ENCODE measurements around the gene EARS2.

EARS2 gene

DNA sequence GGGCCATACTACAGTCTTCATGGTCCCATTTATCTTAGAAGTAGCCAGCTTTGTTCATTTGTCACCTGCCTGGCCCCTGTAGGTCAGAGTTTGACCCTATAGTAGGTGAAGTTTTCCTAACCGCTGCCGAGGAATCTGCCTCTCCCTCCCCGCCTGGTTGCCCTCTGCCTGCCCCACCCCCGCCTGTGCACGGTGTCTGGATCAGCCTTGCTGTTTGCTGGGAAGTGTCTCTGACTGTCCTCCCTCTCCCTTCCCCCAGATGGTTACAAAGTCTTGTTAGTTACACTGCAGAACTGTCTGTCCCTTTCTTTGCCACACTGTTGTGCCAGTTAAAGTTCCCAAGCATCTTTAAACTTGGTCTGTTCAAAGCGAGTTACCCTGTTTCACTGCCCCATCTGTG is 6.0 kb upstream of the EARS2 start:
- Histone ChIP-seq H3K27ac (ENCODE audit: low read depth, low read length, poor library complexity, severe bottlenecking) (no peak overlapping the region), H3K79me2 (ENCODE audit: insufficient read depth, low read length) (peaks cover 15% of the 10 kb centered on the region), H3K4me3 (ENCODE audit: low read depth, low read length, poor library complexity, severe bottlenecking) (no peak overlapping the region), H2AFZ (ENCODE audit: low read length) (no peak overlapping the region), H3K9me2 (ENCODE audit: low read depth, low read length) (no peaks in the 10 kb centered on the region), H3F3A (ENCODE audit: insufficient read depth, low read length) (no peaks in the 10 kb centered on the region), H3K4me1 (ENCODE audit: insufficient read depth, low read length, severe bottlenecking) (peaks cover 12% of the 10 kb centered on the region), H3K9ac (ENCODE audit: low read length) (no peak overlapping the region), H3K4me2 (ENCODE audit: low read length) (no peak overlapping the region), H3K27me3 (ENCODE audit: insufficient read depth, low read length) (no peaks in the 10 kb centered on the region), H3K9me3 (ENCODE audit: low read length) (no peaks in the 10 kb centered on the region), H4K20me1 (ENCODE audit: insufficient read depth, low read length) (no peaks in the 10 kb centered on the region), H3K36me3 (ENCODE audit: insufficient read depth, low read length) (peaks cover 92% of the 10 kb centered on the region)
- TF ChIP-seq, protein P1, sequence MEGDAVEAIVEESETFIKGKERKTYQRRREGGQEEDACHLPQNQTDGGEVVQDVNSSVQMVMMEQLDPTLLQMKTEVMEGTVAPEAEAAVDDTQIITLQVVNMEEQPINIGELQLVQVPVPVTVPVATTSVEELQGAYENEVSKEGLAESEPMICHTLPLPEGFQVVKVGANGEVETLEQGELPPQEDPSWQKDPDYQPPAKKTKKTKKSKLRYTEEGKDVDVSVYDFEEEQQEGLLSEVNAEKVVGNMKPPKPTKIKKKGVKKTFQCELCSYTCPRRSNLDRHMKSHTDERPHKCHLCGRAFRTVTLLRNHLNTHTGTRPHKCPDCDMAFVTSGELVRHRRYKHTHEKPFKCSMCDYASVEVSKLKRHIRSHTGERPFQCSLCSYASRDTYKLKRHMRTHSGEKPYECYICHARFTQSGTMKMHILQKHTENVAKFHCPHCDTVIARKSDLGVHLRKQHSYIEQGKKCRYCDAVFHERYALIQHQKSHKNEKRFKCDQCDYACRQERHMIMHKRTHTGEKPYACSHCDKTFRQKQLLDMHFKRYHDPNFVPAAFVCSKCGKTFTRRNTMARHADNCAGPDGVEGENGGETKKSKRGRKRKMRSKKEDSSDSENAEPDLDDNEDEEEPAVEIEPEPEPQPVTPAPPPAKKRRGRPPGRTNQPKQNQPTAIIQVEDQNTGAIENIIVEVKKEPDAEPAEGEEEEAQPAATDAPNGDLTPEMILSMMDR (IDR thresholded peaks at IDR 0.05; ENCODE audit: low read length): no peak
- no peak for TF ChIP-seq EZH2 (IDR thresholded peaks at IDR 0.05; ENCODE audit: borderline replicate concordance, low read length)

DNA sequence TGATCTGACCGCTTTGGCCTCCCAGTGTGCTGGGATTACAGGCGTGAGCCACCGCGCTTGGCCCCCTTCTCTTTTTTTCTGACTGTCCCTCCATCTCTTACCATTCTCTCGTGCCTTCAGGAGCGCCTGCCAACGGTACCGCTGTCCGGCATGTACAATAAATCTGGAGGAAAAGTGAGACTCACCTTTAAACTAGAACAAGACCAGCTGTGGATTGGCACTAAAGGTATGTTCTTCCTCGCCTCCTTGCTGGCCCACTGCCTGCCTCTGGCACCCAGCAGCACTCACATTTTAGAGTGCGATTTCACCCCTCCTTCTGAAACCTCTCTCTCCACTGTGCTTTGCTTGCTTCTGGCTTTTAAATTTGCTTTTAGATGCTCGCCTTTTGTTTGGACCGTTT is 5.4 kb upstream of the EARS2 start:
- Histone ChIP-seq H3K4me1 (ENCODE audit: insufficient read depth, low read length, severe bottlenecking) (peaks cover 12% of the 10 kb centered on the region), H3K9ac (ENCODE audit: low read length) (no peak overlapping the region), H3K79me2 (ENCODE audit: insufficient read depth, low read length) (peaks cover 19% of the 10 kb centered on the region), H3K9me2 (ENCODE audit: low read depth, low read length) (no peaks in the 10 kb centered on the region), H2AFZ (ENCODE audit: low read length) (no peak overlapping the region), H3K4me3 (ENCODE audit: low read depth, low read length, poor library complexity, severe bottlenecking) (no peak overlapping the region), H4K20me1 (ENCODE audit: insufficient read depth, low read length) (no peaks in the 10 kb centered on the region), H3K36me3 (ENCODE audit: insufficient read depth, low read length) (peaks cover 85% of the 10 kb centered on the region), H3K9me3 (ENCODE audit: low read length) (no peaks in the 10 kb centered on the region), H3K4me2 (ENCODE audit: low read length) (no peak overlapping the region), H3K27ac (ENCODE audit: low read depth, low read length, poor library complexity, severe bottlenecking) (no peak overlapping the region), H3F3A (ENCODE audit: insufficient read depth, low read length) (no peaks in the 10 kb centered on the region), H3K27me3 (ENCODE audit: insufficient read depth, low read length) (no peaks in the 10 kb centered on the region)
- no peak for TF ChIP-seq EZH2 (IDR thresholded peaks at IDR 0.05; ENCODE audit: borderline replicate concordance, low read length)
- TF ChIP-seq, protein P1 (IDR thresholded peaks at IDR 0.05; ENCODE audit: low read length): no peak

DNA sequence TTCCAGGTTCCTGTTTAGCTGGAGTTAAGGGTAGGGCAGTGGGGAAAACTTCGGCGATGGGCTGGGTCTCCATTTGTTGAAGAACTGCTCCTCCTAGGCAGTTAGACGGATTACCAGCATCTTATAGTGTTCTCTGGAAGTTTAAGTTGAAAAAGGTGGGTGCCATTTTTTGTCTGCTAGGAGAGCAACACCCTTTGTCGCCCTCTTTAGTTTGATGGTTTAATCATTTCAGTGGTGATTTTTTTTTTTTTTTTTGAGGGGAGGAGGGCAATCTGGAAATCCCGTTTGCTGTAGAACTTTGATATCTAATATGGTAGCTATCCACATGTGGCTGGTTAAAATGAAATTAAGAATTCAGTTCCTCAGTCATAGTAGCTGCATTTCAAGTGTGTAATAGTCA is 4.4 kb upstream of the EARS2 start:
- Histone ChIP-seq H3K9me2 (ENCODE audit: low read depth, low read length) (no peaks in the 10 kb centered on the region), H3K27me3 (ENCODE audit: insufficient read depth, low read length) (no peaks in the 10 kb centered on the region), H3K4me2 (ENCODE audit: low read length) (no peak overlapping the region), H3F3A (ENCODE audit: insufficient read depth, low read length) (no peaks in the 10 kb centered on the region), H4K20me1 (ENCODE audit: insufficient read depth, low read length) (no peaks in the 10 kb centered on the region), H3K36me3 (ENCODE audit: insufficient read depth, low read length) (peaks cover 76% of the 10 kb centered on the region), H3K27ac (ENCODE audit: low read depth, low read length, poor library complexity, severe bottlenecking) (no peak overlapping the region), H3K4me3 (ENCODE audit: low read depth, low read length, poor library complexity, severe bottlenecking) (no peak overlapping the region), H3K79me2 (ENCODE audit: insufficient read depth, low read length) (peaks cover 19% of the 10 kb centered on the region), H3K4me1 (ENCODE audit: insufficient read depth, low read length, severe bottlenecking) (peaks cover 12% of the 10 kb centered on the region), H3K9me3 (ENCODE audit: low read length) (no peaks in the 10 kb centered on the region), H2AFZ (ENCODE audit: low read length) (no peak overlapping the region), H3K9ac (ENCODE audit: low read length) (no peak overlapping the region)
- TF ChIP-seq EZH2 (IDR thresholded peaks at IDR 0.05; ENCODE audit: borderline replicate concordance, low read length): no peak
- TF ChIP-seq, protein P1 (IDR thresholded peaks at IDR 0.05; ENCODE audit: low read length): no peak

All from OCI-LY1 (cell line).